ENCODE data around the gene MMP19.
"Not testable (repeated sequence)": the region's sequence is repeated elsewhere in the genome, so short reads cannot be mapped to it uniquely, and the experiment has no call there.

The MMP19 gene

GRCh38 chr12:55865327-55865726, 22.6 kb upstream of the MMP19 start:
- H3K4me3 ChIP-seq (ENCODE audit: low read depth, low read length) = no peak overlapping the region
- TF ChIP-seq, protein P1, sequence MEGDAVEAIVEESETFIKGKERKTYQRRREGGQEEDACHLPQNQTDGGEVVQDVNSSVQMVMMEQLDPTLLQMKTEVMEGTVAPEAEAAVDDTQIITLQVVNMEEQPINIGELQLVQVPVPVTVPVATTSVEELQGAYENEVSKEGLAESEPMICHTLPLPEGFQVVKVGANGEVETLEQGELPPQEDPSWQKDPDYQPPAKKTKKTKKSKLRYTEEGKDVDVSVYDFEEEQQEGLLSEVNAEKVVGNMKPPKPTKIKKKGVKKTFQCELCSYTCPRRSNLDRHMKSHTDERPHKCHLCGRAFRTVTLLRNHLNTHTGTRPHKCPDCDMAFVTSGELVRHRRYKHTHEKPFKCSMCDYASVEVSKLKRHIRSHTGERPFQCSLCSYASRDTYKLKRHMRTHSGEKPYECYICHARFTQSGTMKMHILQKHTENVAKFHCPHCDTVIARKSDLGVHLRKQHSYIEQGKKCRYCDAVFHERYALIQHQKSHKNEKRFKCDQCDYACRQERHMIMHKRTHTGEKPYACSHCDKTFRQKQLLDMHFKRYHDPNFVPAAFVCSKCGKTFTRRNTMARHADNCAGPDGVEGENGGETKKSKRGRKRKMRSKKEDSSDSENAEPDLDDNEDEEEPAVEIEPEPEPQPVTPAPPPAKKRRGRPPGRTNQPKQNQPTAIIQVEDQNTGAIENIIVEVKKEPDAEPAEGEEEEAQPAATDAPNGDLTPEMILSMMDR (IDR thresholded peaks at IDR 0.05; ENCODE audit: borderline replicate concordance, insufficient read depth, low read depth, low read length) = no peak

DNA sequence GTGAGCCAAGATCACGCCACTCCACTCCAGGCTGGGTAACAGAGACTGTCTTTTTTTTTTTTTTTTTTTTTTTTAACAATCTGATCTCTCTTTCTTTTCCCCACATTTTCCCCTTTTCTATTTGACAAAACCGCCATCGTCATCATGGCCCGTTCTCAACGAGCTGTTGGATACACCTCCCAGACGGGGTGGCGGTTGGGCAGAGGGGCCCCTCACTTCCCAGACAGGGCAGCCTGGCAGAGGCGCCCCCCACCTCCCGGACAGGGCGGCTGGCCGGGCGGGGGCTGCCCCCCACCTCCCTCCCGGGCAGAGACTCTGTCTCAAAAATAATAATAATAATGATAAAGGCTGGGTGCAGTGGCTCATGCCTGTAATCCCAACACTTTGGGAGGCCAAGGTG, 20.2 kb upstream of the MMP19 start:
- H3K4me3 ChIP-seq (ENCODE audit: low read depth, low read length) = not testable (repeated sequence)

GRCh38 chr12:55862286-55862685, 19.6 kb upstream of the MMP19 start:
- TF ChIP-seq, protein P1 (IDR thresholded peaks at IDR 0.05; ENCODE audit: borderline replicate concordance, insufficient read depth, low read depth, low read length) = no peak
- no peak overlapping the region for H3K4me3 ChIP-seq (ENCODE audit: low read depth, low read length)

DNA sequence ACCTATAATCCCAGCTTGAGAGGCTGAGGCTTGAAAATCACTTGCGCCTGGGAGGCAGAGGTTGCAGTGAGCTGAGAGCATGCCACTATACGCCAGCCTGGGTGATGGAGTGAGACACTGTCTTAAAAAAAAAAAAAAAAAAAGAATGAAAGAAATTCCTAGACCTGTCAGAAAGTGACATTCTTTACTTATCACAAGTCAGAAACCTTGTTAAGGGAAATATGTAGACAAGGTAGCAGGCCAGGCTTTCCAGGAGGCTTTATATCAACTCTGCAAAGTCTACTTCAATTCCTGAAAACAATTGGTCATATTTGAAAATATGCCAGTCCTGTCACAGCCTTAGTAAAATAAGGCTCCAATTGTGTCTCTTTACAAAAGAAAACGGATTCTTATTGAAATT, 19.1 kb upstream of the MMP19 start:
- TF ChIP-seq, protein P1 (IDR thresholded peaks at IDR 0.05; ENCODE audit: borderline replicate concordance, insufficient read depth, low read depth, low read length) = no peak
- H3K4me3 ChIP-seq (ENCODE audit: low read depth, low read length) = no peak overlapping the region

- TF ChIP-seq, protein P1 (IDR thresholded peaks at IDR 0.05; ENCODE audit: borderline replicate concordance, insufficient read depth, low read depth, low read length) = no peak
These were observed 18.7 kb upstream of the MMP19 start for GRCh38 chr12:55861396-55861795.

GRCh38 chr12:55852740-55853139, 10.0 kb upstream of the MMP19 start:
- TF ChIP-seq, protein P1 (IDR thresholded peaks at IDR 0.05; ENCODE audit: borderline replicate concordance, insufficient read depth, low read depth, low read length) = no peak

More at GRCh38 chr12:55861396-55861795, 18.7 kb upstream of the MMP19 start:
- no peak overlapping the region for H3K4me3 ChIP-seq (ENCODE audit: low read depth, low read length)

DNA sequence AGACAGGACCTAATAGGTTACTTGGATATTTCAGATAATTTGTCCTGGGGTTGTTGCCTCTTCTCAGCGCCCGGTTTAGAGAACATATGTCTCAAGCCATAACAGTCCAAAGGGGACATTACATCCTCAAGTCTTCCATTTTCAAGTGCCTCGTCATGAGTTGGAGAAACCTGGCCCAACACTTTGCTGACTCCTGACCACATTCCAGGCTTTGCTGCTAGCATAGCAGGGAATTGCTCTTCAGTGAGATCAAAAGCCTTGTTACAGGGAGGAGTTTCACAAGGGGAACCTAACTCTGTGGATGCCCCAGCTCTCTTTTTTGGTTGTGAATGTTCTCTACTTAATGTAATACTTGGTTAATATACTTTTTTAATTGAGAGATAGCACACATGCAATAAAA, 8.2 kb upstream of the MMP19 start:
- H3K4me3 ChIP-seq (ENCODE audit: low read depth, low read length) = no peak overlapping the region
- TF ChIP-seq, protein P1 (IDR thresholded peaks at IDR 0.05; ENCODE audit: borderline replicate concordance, insufficient read depth, low read depth, low read length) = no peak

More at GRCh38 chr12:55852740-55853139, 10.0 kb upstream of the MMP19 start:
- no peak overlapping the region for H3K4me3 ChIP-seq (ENCODE audit: low read depth, low read length)

DNA sequence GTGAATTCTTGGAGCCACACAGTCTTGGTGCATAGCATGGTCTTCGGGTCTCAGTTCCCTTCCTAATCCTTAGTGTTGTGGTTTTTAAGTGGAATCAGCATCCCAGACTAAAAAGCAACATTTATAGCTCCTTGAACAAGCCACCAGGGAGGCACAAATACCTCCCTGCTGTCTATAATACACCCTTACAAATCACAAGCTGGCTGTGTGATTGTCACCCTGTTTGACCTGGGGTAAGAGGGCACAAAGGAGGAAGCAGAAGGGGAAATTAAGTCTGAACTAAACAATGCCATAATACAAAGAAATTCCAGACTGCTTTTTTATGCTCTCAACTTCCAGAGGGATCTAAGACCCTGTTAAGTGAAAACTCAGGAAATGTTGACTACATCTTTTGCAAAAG, 7.7 kb upstream of the MMP19 start:
- no peak overlapping the region for H3K4me3 ChIP-seq (ENCODE audit: low read depth, low read length)
- TF ChIP-seq, protein P1 (IDR thresholded peaks at IDR 0.05; ENCODE audit: borderline replicate concordance, insufficient read depth, low read depth, low read length) = no peak

All from GM12875 (cell line).